GM13976 (cell line): ENCODE results near the gene ANK3.

Experiments
- DNase-seq: peaks from one replicate; pipeline ENCODE4 v3.0.0; 2012; ENCODE audit warnings: low spot score
- in situ Hi-C: fragments of 300-500 bp; cut with MboI; formaldehyde crosslinking; loops from one replicate; pipeline ENCODE4 v1.12.0; 2022; ENCODE audit warnings: low sequenced_read_pairs, mixed read lengths, inconsistent platforms; ENCODE audit not compliant: unreplicated experiment
- TF ChIP-seq, protein P1 (sequence below): IDR thresholded peaks from 2 replicates; pipeline ENCODE4 v1.5.1; 2012; ENCODE audit warnings: borderline replicate concordance, mild to moderate bottlenecking; ENCODE audit not compliant: insufficient read depth; ENCODE audit errors: extremely low read depth, missing control alignments, control extremely low read depth

Gene ANK3

DNA sequence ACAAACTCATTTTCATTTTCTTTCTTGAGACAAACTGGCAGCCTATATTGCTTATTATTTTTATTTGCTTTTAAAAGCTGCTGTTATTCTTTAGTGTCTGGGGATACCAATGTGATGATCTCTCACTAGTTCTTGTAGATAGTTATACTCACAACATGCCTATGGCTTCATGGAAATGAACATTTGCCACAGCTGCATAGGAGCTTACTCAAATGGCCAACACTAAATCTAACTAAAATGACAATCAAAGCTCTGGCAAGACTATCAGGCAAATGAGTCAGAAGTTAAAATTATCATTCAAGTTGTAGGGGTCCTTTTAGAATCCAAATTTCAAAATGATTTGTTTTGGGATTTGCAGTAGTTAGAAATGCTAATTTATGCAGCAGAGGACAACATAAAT, 225.9 kb downstream of the ANK3 start:
- in situ Hi-C loops, result no loop called here
- TF ChIP-seq, protein P1, sequence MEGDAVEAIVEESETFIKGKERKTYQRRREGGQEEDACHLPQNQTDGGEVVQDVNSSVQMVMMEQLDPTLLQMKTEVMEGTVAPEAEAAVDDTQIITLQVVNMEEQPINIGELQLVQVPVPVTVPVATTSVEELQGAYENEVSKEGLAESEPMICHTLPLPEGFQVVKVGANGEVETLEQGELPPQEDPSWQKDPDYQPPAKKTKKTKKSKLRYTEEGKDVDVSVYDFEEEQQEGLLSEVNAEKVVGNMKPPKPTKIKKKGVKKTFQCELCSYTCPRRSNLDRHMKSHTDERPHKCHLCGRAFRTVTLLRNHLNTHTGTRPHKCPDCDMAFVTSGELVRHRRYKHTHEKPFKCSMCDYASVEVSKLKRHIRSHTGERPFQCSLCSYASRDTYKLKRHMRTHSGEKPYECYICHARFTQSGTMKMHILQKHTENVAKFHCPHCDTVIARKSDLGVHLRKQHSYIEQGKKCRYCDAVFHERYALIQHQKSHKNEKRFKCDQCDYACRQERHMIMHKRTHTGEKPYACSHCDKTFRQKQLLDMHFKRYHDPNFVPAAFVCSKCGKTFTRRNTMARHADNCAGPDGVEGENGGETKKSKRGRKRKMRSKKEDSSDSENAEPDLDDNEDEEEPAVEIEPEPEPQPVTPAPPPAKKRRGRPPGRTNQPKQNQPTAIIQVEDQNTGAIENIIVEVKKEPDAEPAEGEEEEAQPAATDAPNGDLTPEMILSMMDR, result no peak
- no peak for DNase-seq

DNA sequence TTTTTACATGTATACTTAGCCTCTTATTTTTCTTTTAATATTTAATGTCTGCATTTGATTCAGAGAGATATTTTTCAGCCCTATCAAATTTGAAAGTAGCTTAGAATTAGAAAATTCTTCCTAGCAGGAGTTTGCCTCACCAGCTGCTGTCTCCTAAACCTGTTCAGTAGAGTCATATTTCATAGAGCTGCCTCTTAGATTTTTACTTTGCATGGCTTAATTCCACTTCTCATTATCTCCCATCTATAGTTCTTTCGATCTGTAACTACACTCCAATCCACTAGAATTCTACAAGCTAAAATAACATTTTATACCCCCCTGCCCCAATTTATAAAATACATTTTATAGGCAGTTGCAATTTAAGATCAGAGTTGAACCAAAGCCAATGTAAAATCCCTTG, 227.0 kb downstream of the ANK3 start:
- in situ Hi-C loops, result no loop called here
- TF ChIP-seq, protein P1, result no peak
- no peak for DNase-seq

DNA sequence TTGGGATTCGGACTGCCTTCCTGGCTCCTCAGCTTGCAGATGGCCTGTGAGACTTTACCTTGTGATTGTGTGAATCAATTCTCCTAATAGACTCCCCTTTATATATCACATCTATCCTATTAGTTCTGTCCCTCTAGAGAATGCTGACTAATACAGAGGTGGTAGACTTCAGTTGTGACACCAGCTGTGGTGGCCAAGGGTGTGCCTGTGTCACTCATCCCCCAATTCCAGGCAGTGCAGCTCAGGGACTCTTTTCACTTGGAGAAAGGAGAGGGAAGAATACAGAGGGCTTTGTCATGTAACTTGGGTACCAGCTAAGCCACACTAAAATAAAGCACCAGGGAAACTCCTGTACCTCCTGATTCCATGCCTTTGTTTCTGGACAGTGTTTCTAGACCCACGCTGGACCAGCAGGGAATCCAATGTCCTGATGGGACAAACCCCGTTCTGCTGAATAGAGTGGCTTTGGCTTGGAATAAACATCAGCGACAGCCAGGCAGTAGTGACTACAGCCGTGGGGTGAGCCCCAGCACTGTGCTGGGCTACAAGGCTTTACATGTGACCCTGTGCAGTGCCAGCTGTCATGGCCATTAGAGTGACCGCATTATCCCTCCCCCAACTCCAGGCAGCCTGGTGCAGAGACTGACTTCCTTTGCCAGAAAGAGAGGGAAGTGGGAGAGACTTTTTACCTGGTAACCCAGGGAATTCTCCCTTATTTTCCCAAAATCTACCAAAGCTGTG, 233.6 kb downstream of the ANK3 start:
- TF ChIP-seq, protein P1, result no peak
- in situ Hi-C loops, result no loop called here
- no peak for DNase-seq

DNA sequence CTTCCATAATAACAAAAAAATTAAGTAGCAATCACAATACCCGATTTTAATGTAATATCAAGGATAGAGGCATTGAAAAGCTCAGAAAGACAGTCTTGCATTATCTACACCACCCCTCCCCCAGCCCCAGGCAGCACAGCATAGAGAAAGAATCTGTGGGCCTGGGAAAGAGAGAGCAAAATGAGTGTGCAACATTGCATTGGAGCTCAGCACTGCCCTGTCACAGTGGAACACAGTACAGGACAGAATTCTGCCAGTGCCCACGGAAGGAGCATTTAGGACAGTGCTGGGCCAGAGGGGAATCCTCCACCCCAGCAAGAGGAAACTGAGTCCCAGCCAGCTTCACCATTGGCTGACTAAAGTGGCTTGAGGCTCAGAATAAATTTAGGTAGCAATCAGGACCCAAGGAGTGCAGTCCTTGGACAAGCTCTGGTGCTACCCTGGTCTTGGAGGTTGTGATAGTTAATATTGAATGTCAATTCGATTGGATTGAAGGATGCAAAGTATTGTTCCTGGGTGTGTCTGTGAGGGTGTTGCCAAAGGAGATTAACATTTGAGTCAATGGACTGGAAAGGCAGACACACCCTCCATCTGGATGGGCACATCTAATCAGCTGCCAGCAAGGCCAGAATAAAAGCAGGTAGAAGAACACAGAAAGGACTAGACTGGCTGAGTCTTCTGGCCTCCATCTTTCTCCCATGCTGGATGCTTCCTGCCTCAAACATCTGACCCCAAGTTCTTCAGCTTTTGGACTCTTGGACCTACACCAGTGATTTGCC, 234.4 kb downstream of the ANK3 start:
- DNase-seq, result no peak
- in situ Hi-C loops, result no loop called here
- TF ChIP-seq, protein P1, result no peak

DNA sequence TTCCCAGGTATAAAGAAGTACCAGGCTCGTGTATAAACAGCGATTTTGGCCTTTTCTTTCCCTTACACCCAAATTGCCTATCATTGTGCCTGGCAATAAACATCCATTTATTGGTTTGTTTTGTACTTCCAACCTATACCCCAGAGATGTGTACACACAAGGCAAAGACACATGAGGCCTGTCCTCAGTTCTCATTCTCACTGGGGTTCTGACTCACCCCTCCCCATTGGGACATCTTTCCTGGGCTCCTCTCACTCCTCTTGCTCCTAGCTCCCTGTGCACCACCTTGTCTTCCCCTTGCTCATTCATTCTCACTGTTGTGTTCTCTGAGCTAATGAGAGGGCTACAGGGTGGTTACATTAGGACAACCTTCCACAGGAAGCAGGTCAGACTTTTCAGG, 240.7 kb downstream of the ANK3 start:
- in situ Hi-C loops, result no loop called here
- DNase-seq, result no peak
- TF ChIP-seq, protein P1, result no peak

DNA sequence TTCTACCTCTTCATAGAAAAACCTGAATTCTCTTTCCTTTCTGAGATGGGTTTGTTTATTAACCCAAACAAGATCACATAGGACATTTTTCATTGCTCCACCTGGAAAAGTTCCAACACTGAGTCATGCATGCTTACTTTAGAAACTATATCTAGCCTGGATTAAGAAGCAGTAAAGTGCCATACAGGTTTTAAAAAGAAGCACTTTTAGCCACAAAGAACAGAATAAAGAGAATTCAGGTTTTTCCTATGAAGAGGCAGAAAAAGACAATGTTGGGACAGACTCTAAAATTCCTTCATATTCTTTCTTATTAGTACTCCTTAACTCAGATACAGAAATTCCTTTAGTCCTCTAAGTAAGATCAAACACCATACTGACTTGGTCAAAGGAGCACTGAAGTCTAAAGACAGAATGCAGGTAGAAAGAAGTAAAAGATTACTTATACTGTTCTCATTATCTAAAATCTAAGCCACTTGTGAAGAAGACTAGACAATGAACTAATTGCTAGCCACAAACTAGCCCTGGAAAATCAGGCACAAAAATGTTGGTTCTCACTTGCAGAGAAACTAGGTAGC, 241.3 kb downstream of the ANK3 start:
- TF ChIP-seq, protein P1, result no peak
- no peak for DNase-seq
- in situ Hi-C loops, result no loop called here
